ENCODE data around the gene PRAC1.
"Not testable (repeated sequence)": the region's sequence is repeated elsewhere in the genome, so short reads cannot be mapped to it uniquely, and the experiment has no call there.

PRAC1 gene

GRCh38 chr17:48726916-48727286 is 4.6 kb upstream of the PRAC1 start:
- DNase-seq (ENCODE audit: low read depth): no peak

- no peak for DNase-seq (ENCODE audit: low read depth)
Observed at GRCh38 chr17:48726114-48726915, 4.0 kb upstream of the PRAC1 start.

DNA sequence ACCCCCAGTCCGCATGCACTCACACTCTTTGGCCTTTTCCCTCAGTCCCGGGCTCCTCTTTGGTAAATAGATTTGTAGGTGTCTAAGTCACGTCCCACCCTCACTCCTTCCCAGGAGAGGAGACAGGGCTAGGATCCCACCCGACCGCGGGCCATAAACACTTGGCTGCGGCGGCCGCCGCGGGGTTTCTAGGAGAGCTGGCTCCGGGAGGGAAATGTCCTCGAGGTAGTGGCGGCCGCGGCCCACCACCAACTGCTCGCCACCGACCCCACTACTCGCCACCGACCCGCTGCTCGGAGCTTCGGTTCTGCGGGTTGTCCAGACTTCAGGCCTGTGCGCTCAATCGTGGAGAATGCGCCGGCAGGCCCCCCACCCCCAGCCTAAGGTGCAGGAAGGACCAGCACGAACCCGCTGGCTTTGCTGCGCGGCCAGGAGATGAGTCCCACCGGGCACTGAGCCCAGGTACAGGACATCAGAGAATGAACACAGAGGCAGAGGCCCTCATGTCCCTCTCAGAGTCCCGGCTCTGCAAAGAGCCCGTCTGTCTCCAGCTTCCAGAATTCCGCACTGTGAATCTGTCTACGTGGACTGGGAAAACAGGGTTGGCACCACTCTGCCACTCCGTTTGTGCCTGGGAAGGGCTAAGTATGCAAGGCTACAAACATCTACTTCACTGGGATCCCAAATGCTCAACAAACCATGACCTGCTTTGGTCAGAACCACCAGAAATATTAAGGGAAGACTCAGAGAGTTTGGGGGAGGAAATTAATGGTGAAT is 3.2 kb upstream of the PRAC1 start:
- DNase-seq (ENCODE audit: low read depth): no peak

DNA sequence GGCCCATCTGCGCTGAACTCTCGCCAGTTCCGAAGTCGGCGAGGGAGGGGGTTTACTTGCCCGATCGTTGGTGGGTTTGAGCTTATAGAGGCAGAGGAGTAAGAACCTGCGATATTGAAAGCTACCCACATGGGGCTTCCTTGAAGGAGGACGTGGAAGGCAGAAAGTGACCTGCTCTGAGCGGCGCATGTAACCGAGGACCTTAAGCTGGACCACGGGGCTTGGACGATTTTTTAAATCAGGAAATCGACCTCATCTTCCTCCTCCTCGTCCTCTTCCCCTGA is 2.6 kb upstream of the PRAC1 start:
- DNase-seq (ENCODE audit: low read depth): no peak

- peak; percentile 31 for DNase-seq (ENCODE audit: low read depth)
Observed at GRCh38 chr17:48724251-48725003, 2.1 kb upstream of the PRAC1 start.

DNA sequence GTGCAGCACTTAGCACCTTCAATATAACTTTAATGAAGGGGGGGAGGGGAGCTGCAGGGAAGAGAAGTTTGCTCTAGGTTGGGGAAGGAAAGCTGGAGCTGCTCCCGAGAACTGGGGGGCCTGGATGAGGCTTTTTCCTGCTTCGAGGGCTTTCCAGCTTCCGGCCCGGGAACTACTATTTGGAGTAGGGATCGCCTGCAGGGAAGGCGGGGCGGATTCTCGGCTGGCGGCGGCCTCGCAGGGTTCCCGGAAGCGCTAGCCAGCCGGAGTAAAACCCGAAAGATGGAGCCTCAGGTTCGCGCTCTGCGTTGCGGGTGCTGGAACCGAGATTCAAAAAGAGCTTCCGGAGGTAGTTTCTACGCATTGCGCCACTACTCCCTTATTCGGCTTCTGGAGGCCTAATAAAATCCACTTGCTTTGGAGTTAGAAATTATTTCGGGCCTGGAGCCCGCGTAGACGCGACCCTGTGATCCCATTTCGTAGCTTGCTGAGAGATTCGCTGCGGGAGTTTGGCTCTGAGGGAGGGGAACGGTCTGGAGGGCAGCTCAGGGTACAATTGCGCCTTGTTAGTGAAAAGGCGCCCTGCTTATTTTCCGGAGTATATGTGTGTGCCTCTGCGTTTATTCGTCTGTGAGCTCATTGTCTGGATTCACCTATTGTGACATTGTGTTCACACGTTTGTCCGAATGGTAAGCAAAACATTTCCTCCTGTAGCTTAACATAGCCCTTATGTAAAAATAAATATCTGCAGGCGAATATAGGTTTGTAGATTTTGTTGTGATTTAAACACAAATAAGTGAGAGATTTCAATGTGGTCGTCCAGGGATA is 1.3 kb upstream of the PRAC1 start:
- no peak for DNase-seq (ENCODE audit: low read depth)

DNA sequence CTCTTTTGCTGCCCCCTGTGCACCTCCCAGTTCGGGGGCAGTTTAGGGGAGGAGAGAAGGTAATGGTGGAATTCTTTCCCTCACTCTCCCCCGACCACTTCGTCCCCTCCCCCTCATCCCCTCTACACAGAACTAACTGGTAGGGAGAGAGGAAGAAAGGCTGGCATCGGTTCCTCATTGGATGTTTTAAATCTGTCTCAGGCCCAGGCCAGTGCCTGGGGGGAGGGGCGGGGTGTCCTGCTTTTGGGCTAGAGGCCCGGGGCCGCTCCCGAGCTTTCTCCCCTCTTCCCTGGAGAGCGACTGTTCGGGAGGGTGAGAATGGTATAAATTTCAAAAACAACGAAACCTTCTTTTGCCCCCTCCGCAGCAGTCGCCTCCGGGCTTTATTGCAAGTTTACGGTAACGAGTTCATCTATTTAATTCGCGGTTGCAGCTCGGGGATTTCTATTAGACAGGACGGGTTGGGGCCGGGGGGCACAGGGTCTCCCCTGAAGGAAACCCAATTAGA is 651 bp upstream of the PRAC1 start, which contains the start of gene PRAC2:
PRAC2 (plus strand) TSS at position 271 of the 508 bp plus-strand sequence. CDS start 1,226 bp downstream, outside the sequence.
- DNase-seq (ENCODE audit: low read depth): no peak

DNA sequence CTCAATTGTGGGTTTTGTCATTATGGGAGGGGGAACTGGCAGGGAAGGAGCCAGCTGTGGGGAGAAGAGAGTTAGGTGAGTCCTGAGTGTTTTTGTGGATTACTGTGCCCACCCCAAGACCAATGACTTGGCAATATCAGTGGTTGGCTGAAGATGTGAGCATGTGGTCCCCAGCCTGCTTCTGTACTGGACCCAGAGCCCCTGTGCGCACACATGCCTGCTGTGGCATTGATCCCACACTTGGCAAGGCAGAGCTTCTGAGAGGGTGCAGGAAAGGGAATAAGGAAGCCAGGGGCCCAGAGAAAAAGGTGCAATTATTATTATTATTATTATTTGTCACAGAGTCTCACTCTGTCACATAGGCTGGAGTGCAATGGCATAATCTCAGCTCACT is 1.3 kb downstream of the PRAC1 start:
- no peak for DNase-seq (ENCODE audit: low read depth)

DNA sequence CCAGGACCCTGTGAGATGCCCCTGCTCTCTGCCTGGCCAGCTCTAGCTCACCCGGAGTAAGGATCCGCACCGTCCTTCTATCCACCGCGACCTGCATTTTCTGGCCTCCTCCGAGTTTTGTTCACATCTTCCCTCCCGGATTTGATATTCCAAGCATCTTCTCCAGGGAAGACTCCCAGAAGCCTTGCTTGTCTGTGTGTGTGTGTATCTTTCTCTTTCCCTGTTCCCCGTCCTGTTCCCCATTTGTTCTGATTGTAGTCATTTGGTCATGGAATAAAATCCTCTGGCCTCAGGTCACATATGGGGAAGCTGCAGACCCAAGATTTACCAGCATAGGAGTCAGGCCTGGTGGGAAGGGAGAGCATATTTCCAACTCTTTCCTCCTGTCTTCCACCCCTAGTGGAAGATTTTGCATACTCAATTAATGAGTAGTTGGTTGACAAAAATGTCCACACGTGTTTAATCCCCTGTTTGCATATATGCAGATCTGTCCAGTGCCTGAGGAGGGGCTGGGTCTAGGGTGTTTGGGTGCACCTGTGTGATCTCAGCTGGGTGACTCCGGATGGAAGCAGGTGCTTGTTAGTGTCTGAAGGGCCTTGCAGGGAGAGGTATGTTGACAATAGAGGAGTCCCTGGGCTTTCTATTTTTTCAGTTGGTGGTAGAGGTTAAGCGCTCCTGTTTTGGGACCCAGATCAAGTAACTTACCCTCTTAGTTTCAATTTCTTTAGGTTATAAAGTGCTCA is 1.9 kb downstream of the PRAC1 start:
- DNase-seq (ENCODE audit: low read depth): no peak

DNA sequence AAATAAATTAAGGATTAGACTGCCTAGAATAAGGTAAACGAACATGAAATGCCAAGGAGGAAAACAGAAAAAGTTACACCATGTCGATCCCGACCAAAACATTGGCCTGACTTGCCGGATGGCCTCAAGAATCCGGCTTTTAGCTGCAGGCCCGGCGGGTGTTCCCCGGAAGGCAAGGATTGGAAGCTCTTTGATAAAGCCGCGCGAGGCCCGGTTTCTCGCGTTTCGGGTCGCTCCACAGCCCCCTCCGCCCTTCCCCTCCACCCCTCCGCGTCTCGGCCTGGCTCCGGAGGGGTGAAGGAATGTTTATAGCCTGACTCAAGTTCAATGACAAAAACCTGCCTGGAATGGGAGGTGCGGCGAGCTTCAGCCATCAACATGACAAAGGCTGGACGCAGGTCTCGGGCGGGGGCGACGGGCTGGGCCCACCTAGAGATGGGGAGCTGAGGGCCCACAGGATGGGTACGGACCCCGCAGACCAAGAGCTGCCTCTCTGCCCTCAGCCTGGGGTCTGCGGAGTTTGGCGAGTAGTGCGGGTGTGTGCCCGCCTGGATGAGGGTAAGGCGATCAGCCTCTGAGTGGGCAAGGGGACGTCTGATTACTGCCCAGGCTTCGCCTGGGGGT is 2.6 kb downstream of the PRAC1 start:
- no peak for DNase-seq (ENCODE audit: low read depth)

DNA sequence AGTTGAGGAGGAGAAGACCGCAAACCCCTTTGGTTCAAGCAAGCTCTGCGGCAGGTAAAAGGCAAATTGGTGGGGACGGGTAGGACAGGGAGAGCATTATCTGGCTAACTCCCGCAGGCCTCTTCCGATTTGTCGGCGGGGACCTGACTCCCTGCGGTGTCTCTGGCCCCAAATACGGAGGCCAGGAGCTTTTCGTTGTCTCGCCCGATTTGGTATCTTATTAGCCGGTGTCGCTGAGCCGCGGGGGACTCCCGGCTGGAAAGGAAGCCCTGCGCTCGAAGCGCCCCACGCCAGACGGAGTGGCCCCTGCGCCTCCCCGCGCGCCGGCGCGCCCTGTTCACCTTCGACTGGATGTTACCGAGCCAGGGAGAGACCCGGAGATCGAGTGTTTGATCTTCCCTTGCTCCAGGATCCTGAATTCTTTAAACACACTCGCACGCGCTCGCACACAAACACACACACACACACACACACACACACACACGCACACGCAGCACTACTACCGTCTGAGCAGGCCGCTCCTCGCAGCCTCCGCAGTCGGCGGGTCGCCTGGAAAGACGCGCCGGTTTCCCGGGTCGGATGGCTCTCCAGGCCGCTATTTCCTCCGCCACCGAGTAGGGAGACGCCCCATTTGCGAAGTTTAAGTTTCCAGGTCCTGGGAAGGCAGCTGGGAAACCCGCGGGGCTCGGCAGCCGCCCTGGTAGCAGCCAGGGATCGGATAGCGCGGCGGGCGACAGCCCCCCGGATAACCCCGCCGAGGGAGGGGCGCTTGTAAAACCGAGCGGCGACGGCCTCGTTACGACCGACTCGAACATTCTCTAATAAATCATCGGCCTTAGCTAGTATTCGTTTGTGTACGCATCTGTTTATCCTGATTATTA is 3.3 kb downstream of the PRAC1 start:
- DNase-seq (ENCODE audit: low read depth): no peak

DNA sequence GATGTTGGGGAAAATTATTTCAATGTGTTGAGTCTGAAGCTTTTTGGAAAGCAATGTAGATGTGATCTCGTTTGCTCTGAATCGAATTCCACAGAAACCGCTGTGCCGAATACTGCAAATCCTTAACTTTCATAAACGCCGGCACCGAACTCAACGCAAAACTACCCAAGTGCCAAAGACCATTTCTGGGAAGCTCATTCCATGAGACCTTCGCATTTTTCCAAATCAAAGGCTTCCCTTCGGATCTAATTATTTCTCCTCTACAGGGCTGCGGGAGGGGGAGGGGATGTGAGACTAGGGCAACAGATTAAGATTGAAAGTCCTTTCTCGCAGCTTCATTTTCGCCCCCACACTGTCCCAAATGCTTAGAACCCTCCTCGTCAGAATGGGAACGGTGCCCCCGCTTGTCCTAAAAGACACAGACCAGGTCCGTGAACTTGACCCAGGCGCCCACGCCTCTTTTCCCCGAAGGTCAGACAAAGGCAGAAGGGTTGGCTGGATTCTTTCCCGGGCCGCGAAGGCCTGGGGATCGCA is 4.0 kb downstream of the PRAC1 start:
- no peak for DNase-seq (ENCODE audit: low read depth)

DNA sequence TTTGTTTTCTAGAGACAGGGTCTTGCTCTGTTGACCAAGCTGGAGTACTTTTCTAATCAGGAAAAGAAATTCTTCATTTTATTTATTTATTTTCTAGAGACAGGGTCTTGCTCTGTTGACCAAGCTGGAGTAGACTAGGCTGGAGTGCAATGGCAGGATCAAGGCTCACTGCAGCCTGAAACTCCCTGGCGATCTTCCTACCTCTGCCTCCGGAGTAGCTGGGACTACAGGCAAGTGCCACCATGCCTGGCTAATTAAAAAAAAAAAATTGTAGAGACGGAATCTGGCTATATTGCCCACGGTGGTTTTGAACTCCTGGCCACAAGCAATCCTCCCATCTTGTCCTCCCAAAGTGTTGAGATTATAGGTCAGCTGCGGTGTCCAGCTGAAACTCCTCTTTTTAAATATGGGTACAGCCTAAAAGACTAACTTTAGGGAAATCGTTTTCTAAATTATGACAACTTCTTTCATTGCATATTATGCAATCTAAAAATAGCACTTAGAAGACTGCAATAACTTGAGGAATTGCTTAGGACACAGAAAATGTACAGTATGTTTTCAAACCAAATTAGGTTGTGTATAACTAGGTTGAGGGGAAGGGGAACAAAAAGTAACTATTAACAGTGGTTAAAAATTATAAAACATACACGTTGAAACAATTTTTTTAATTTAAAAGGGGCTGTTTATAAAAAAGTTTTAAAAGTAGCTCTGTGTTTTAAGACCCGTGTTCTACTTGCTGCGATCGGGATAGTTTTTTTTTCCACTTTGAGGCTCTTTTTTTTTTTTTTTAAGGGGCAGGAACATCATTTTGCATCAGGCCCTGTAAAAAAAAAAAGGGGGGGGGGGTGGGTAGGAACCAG is 4.7 kb downstream of the PRAC1 start:
- no peak for DNase-seq (ENCODE audit: low read depth)

GRCh38 chr17:48716549-48716948 is 5.8 kb downstream of the PRAC1 start:
- not testable (repeated sequence) for DNase-seq (ENCODE audit: low read depth)

DNA sequence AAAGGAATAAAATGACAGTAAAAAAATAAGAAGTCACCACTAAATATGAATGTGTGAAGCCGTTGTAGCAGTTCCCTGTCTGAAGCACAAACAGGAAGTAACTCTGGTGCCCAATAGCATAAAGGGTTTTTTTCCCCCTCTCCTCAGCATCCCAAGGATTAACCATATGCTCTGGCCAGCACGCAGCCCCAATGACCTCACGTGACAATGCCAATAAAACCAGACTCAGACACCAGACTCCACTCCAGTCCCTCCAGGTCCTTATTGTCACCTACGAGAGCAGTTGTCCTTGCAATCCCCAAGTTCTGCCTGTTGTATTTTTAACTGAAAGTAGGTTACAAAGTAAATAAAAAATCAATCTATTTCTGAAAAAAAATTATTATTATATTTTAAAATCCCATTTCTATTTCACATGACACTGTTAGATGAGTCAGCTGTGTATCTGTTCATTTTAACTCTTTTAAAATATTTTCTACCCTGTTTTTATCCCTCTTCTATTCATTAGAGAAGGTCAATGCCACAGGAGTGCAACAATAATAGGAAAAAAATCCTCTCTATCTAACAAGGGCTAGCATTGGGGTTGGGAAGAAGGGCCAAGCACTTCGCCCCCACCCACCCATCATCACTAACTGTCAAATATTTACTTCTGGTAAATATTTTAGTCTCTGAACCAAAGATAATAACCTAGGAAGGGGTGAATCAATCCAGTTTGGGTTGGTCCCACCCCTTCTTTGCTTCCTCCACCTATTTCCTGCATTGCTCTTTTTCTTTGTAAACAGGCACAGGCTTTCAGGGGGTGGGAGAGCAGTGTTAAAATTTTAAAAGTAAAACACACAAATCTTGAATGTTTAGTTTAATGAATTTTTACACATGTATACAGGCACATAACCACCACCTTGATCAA is 6.6 kb downstream of the PRAC1 start:
- no peak for DNase-seq (ENCODE audit: low read depth)

GRCh38 chr17:48711128-48711527 is 11.2 kb downstream of the PRAC1 start:
- no peak for DNase-seq (ENCODE audit: low read depth)
